IPS-20b (cell line): ENCODE data around the gene DEXI.
A peak's percentile ranks its signal among the peaks of the same experiment; 100 is the strongest.

Experiments used
- H3K27ac ChIP-seq: one replicate; pipeline ENCODE4 v1.5.1; 2013; ENCODE audit warnings: low read length
- H3K27me3 ChIP-seq: 2 replicates; pipeline ENCODE4 v1.6.1; 2013; ENCODE audit warnings: mild to moderate bottlenecking, low read length, inconsistent platforms; ENCODE audit not compliant: insufficient read depth
- H3K36me3 ChIP-seq: 2 replicates; pipeline ENCODE4 v1.6.1; 2013; ENCODE audit warnings: low read depth, mild to moderate bottlenecking, inconsistent platforms, low read length, moderate library complexity; ENCODE audit not compliant: insufficient read depth
- H3K4me1 ChIP-seq: 2 replicates; pipeline ENCODE4 v1.6.1; 2013; ENCODE audit warnings: mild to moderate bottlenecking, control low read depth, inconsistent platforms, low read length, moderate library complexity; ENCODE audit not compliant: insufficient read depth
- H3K4me3 ChIP-seq: 2 replicates; pipeline ENCODE4 v1.5.1; 2013; ENCODE audit warnings: mild to moderate bottlenecking, low read length, inconsistent platforms
- H3K9ac ChIP-seq: 2 replicates; pipeline ENCODE4 v1.6.1; 2013; ENCODE audit warnings: low read depth, mild to moderate bottlenecking, inconsistent platforms, low read length, moderate library complexity
- H3K9me3 ChIP-seq: 2 replicates; pipeline ENCODE4 v1.6.1; 2013; ENCODE audit warnings: mild to moderate bottlenecking, low read depth, low read length, inconsistent platforms; ENCODE audit not compliant: insufficient read depth

The DEXI gene

DNA sequence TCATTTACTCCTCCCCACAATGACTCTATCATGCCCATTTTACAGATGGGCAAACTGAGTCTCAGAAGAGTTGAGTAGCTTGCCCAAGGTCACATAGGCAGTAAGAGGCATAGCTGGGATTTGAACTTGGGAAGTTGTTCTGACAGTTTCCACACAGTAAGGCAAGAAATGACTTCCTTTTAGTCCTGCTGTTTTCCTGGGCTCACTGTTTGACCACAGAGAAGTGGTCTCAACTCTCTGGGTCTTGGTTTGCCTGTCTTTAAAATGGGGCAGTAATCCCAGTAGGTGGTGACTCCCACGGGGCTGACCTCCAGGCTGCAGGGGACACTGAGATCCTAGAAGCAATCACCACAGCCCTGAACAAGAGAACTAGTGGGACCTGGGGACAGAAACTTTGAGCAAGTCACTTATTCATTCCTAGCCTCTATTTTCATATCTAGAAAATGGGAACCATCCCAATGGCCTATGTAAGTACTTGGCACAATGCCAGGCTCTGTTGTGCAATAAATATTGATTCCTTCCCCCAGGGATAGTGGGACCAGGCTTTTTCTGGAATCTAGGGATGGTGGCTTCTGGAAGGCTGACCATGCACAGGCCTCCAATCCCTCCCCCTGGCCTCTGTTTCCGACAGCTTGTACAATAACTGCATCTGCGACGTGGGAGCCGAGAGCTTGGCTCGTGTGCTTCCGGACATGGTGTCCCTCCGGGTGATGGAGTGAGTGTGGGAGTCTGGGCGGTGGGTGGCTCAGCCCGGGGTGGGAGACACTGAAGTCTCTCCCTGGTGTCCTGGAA is 20.5 kb downstream of the DEXI start:
- H3K4me1 ChIP-seq = peaks cover 3% of the 10 kb centered on the region; the same call in 1 of the 2 replicates
- H3K4me3 ChIP-seq = no peak overlapping the region
- 0 out of 2 replicates have a peak, but pooled peaks cover 4% of the 10 kb centered on the region for H3K27me3 ChIP-seq
- H3K9ac ChIP-seq = no peak overlapping the region
- no peaks in the 10 kb centered on the region for H3K9me3 ChIP-seq
- H3K36me3 ChIP-seq = no peaks in the 10 kb centered on the region
- no peak overlapping the region for H3K27ac ChIP-seq

DNA sequence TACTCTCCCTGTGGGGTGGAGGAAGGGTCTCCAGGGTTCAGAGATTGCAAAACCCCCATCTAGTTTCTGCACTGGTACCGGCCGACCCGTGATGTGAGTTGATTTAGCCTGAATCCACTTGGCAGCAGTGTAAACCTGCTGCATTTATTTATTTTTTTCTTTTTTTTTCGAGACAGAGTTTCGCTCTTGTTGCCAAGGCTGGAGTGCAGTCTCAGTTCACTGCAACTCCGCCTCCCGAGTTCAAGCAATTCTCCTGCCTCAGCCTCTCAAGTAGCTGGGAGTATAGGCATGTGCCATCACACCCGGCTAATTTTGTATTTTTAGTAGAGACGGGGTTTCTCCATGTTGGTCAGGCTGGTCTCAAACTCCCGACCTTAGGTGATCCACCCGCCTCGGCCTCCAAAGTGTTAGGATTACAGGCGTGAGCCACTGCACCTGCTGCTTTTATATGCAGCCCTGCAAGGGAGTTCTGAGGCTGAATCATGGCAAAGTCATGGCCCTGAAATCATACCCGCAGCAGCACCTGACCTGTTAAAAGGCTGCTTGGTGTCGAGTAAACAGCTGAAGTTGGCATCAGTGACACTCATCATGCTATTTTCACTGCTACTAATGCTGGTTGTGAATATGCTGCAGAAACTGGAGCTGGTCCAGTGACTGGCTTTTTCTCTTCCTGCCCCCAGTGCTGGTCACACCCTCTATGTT is 21.4 kb downstream of the DEXI start:
- Histone ChIP-seq H3K36me3 (no peaks in the 10 kb centered on the region), H3K9ac (no peak overlapping the region)

DNA sequence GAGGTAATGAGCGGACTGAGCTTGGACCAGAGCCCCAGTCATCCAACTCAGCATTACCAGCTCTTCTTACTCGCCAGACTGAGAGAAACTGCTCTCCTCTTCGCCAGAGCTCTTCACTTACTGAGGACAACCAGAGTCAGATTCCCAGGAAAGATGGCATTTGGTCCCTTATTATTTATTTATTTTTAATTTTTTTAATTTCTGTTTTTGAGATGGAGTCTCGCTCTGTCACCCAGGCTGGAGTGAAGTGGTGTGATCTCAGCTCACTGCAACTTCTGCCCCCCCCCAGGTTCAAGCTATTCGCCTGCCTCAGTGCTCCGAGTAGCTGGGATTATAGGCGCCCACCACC is 23.3 kb downstream of the DEXI start:
- 0 out of 2 replicates have a peak, but pooled peaks cover 4% of the 10 kb centered on the region for H3K27me3 ChIP-seq
- H3K9me3 ChIP-seq = no peaks in the 10 kb centered on the region
- H3K36me3 ChIP-seq = no peaks in the 10 kb centered on the region
- H3K4me1 ChIP-seq = peaks cover 3% of the 10 kb centered on the region; the same call in 1 of the 2 replicates
- no peak overlapping the region for H3K9ac ChIP-seq
- no peak overlapping the region for H3K27ac ChIP-seq
- no peak overlapping the region for H3K4me3 ChIP-seq

More for the DNA sequence above, 21.4 kb downstream of the DEXI start:
- no peak overlapping the region for H3K27ac ChIP-seq
- H3K9me3 ChIP-seq = no peaks in the 10 kb centered on the region
- no peak overlapping the region for H3K4me3 ChIP-seq
- H3K4me1 ChIP-seq = peaks cover 3% of the 10 kb centered on the region; the same call in 1 of the 2 replicates
- 0 out of 2 replicates have a peak, but pooled peaks cover 4% of the 10 kb centered on the region for H3K27me3 ChIP-seq

DNA sequence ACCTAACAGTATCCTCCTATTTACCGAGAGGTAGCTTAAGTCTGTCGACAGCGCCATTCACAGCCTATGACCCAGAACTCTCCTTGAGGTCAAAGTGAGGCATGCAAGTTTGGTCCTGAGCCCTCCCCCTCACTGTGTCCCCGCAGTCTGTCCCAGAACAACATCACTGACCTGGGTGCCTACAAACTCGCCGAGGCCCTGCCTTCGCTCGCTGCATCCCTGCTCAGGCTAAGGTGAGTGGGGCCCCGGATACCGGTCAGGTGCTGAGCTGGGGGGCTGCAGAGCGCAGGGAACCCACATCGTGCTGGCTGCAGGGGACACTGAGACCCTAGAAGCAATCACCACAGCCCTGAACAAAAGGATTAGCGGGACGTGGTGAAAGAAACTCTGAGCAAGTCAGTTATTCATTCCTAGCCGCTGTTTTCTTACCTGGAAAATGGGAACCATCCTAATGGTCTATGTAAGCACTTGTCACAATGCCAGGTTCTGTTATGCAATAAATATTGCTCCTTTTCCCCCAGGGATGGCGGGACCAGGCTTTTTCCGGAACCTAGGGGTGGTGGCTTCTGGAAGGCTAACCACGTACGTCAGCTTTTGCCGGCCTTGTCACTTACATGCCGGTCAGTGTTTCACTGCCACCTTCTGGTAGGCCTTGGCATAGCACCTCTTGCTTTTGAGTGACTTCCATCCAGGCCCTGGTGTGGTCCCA is 23.8 kb downstream of the DEXI start:
- Histone ChIP-seq H3K27ac (no peak overlapping the region), H3K36me3 (no peaks in the 10 kb centered on the region), H3K4me3 (peak overlapping the region; percentile 56; the same call in 1 of the 2 replicates), H3K4me1 (peaks cover 3% of the 10 kb centered on the region; the same call in 1 of the 2 replicates), H3K27me3 (0 out of 2 replicates have a peak, but pooled peaks cover 4% of the 10 kb centered on the region), H3K9me3 (no peaks in the 10 kb centered on the region), H3K9ac (no peak overlapping the region)

DNA sequence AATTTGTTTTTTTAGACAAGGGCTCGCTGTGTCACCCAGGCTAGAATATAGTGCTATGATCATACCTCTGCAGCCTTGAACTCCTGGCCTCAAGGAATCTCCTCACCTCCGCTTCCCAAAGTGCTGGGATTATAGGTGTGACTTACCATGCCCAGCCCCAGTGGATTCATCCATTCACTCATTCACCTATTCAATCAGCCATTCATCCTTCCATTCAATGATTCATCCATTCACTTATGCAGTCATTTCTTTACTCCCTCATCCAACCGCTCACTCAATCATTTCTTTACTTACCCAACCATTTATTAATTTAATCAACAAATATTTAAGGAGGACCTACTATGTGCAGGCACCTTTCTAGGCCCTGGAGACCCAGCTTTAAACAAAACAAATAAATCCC is 25.7 kb downstream of the DEXI start:
- H3K27ac ChIP-seq = no peak overlapping the region
- H3K4me1 ChIP-seq = peaks cover 3% of the 10 kb centered on the region; the same call in 1 of the 2 replicates
- H3K9me3 ChIP-seq = no peaks in the 10 kb centered on the region
- H3K9ac ChIP-seq = no peak overlapping the region
- H3K36me3 ChIP-seq = no peaks in the 10 kb centered on the region
- 0 out of 2 replicates have a peak, but pooled peaks cover 4% of the 10 kb centered on the region for H3K27me3 ChIP-seq
- H3K4me3 ChIP-seq = no peak overlapping the region

DNA sequence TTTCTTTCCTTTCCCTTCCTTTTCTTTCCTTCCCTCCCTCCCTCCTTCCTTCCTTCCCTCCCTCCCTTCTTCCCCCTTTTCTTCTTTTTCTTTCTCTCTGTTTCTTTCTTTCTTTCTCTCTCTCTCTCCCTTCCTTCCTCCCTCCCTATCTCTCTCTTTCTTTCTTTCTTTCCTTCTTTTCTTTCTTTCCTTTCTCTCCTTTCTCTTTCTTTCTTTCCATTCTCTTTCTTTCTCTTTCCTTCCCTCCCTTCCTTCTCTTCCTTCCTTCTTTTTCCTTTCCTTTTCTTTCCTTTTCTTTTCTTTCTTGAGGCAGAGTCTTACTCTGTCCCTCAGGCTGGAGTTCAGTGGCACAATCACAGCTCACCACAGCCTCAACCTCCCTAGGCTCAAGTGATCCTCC is 31.0 kb downstream of the DEXI start:
- no peak overlapping the region for H3K27ac ChIP-seq
- no peaks in the 10 kb centered on the region for H3K27me3 ChIP-seq
- H3K4me1 ChIP-seq = no peaks in the 10 kb centered on the region
- H3K36me3 ChIP-seq = no peaks in the 10 kb centered on the region
- no peak overlapping the region for H3K9ac ChIP-seq
- H3K4me3 ChIP-seq = no peak overlapping the region
- no peaks in the 10 kb centered on the region for H3K9me3 ChIP-seq

DNA sequence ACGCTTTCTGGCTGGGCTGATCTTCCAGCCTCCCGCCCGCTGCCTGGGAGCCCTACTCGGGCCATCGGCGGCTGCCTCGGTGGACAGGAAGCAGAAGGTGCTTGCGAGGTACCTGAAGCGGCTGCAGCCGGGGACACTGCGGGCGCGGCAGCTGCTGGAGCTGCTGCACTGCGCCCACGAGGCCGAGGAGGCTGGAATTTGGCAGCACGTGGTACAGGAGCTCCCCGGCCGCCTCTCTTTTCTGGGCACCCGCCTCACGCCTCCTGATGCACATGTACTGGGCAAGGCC is 34.6 kb downstream of the DEXI start:
- Histone ChIP-seq H3K4me1 (no peaks in the 10 kb centered on the region), H3K27ac (no peak overlapping the region), H3K27me3 (no peaks in the 10 kb centered on the region), H3K4me3 (no peak overlapping the region), H3K9ac (no peak overlapping the region), H3K9me3 (peaks cover 3% of the 10 kb centered on the region; the same call in 1 of the 2 replicates), H3K36me3 (no peaks in the 10 kb centered on the region)

DNA sequence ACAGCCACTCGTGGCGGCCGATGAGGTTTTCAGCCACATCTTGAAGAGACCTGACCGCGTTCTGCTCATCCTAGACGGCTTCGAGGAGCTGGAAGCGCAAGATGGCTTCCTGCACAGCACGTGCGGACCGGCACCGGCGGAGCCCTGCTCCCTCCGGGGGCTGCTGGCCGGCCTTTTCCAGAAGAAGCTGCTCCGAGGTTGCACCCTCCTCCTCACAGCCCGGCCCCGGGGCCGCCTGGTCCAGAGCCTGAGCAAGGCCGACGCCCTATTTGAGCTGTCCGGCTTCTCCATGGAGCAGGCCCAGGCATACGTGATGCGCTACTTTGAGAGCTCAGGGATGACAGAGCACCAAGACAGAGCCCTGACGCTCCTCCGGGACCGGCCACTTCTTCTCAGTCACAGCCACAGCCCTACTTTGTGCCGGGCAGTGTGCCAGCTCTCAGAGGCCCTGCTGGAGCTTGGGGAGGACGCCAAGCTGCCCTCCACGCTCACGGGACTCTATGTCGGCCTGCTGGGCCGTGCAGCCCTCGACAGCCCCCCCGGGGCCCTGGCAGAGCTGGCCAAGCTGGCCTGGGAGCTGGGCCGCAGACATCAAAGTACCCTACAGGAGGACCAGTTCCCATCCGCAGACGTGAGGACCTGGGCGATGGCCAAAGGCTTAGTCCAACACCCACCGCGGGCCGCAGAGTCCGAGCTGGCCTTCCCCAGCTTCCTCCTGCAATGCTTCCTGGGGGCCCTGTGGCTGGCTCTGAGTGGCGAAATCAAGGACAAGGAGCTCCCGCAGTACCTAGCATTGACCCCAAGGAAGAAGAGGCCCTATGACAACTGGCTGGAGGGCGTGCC is 35.1 kb downstream of the DEXI start:
- Histone ChIP-seq H3K4me1 (no peaks in the 10 kb centered on the region), H3K27me3 (no peaks in the 10 kb centered on the region), H3K36me3 (no peaks in the 10 kb centered on the region), H3K9ac (no peak overlapping the region), H3K4me3 (no peak overlapping the region), H3K27ac (no peak overlapping the region), H3K9me3 (peaks cover 3% of the 10 kb centered on the region; the same call in 1 of the 2 replicates)

DNA sequence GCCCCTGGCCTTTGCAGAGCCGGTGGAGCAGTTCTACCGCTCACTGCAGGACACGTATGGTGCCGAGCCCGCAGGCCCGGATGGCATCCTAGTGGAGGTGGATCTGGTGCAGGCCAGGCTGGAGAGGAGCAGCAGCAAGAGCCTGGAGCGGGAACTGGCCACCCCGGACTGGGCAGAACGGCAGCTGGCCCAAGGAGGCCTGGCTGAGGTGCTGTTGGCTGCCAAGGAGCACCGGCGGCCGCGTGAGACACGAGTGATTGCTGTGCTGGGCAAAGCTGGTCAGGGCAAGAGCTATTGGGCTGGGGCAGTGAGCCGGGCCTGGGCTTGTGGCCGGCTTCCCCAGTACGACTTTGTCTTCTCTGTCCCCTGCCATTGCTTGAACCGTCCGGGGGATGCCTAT is 35.8 kb downstream of the DEXI start:
- Histone ChIP-seq H3K4me1 (no peaks in the 10 kb centered on the region), H3K4me3 (no peak overlapping the region), H3K9me3 (peaks cover 3% of the 10 kb centered on the region; the same call in 1 of the 2 replicates), H3K9ac (no peak overlapping the region), H3K36me3 (no peaks in the 10 kb centered on the region), H3K27ac (no peak overlapping the region), H3K27me3 (no peaks in the 10 kb centered on the region)

DNA sequence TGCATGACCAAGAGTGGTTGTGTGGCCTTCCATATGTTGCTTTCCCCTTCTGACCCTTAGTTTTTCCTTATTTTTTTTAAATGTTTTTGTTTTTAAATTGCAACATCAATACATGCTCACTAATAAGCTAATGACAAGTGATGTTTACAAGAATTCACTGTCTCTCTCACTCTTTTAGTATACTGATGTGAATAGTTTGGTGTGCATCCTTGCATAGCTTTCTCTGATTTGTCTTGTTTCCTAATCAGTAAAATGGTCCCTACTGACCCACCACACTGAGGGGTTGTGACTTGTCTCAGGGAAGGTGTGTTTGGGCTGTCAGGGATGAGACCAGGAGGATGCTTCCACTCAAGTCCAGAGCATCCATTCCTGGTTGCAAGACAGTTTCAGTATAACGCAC is 39.3 kb downstream of the DEXI start:
- Histone ChIP-seq H3K9ac (no peak overlapping the region), H3K4me3 (no peak overlapping the region)

DNA sequence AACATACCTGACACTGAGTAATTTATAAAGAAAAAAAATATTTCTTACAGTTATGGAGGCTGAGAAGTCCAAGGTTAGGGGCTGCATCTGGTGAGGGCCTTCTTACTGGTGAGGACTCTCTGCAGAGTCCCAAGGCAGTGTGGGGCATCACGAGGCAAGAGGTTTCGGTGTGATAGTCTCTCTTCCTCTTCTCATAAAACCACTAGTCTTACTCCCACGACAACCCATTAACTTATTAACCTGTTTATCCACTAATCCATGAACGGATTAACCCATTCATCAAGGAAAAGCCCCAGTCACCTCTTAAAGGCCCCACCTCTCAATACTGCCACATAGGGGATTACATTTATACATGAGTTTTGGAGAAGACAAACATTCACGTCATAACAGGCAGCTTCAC is 45.1 kb downstream of the DEXI start:
- Histone ChIP-seq H3K4me1 (no peaks in the 10 kb centered on the region), H3K9me3 (no peaks in the 10 kb centered on the region), H3K27me3 (peaks cover 13% of the 10 kb centered on the region), H3K4me3 (no peak overlapping the region), H3K27ac (no peak overlapping the region), H3K36me3 (no peaks in the 10 kb centered on the region), H3K9ac (no peak overlapping the region)

More for the DNA sequence above, 39.3 kb downstream of the DEXI start:
- Histone ChIP-seq H3K27me3 (no peaks in the 10 kb centered on the region), H3K27ac (no peak overlapping the region), H3K9me3 (peaks cover 3% of the 10 kb centered on the region; the same call in 1 of the 2 replicates), H3K36me3 (no peaks in the 10 kb centered on the region), H3K4me1 (no peaks in the 10 kb centered on the region)
